ENCODE results near the gene MAST4.

- TF ChIP-seq, protein P1, sequence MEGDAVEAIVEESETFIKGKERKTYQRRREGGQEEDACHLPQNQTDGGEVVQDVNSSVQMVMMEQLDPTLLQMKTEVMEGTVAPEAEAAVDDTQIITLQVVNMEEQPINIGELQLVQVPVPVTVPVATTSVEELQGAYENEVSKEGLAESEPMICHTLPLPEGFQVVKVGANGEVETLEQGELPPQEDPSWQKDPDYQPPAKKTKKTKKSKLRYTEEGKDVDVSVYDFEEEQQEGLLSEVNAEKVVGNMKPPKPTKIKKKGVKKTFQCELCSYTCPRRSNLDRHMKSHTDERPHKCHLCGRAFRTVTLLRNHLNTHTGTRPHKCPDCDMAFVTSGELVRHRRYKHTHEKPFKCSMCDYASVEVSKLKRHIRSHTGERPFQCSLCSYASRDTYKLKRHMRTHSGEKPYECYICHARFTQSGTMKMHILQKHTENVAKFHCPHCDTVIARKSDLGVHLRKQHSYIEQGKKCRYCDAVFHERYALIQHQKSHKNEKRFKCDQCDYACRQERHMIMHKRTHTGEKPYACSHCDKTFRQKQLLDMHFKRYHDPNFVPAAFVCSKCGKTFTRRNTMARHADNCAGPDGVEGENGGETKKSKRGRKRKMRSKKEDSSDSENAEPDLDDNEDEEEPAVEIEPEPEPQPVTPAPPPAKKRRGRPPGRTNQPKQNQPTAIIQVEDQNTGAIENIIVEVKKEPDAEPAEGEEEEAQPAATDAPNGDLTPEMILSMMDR (IDR thresholded peaks at IDR 0.05; ENCODE audit: low read length) = no peak
- no peak for TF ChIP-seq EZH2 (optimal IDR thresholded peaks at IDR 0.05; ENCODE audit: low read depth, low read length)
- no peak for TF ChIP-seq EZH2phosphoT487 (IDR thresholded peaks at IDR 0.05; ENCODE audit: low read length)
Measured at GRCh38 chr5:66923922-66924321, 327.7 kb downstream of the MAST4 start.

All from MM.1S (cell line).